Endothelial cell of umbilical vein (primary cell): Measurements from ENCODE around the gene SMAD3. TPM values are rescaled to one million over a fixed set of nuclear protein-coding genes. Genes with fewer than 3 reads are reported as not detected.

Experiments
- BruUV-seq: library from RNA; stranded (reverse); fragments of 400-500 nt; replicated peaks from 2 replicates; lab custom pipeline; 2021; lab: Mats Ljungman, UMichigan
- CTCF ChIA-PET: fragments of 300-600, 350-600 bp; sonication (Branson Sonifier 250); formaldehyde crosslinking; loops from one replicate; lab custom pipeline; 2021; ENCODE audit warnings: antibody characterized with exemption, inconsistent platforms; lab: Charles Lee
- POLR2A ChIA-PET: fragments of 300-600, 350-600 bp; sonication (Branson Sonifier 250); formaldehyde crosslinking; loops from one replicate; lab custom pipeline; 2021; ENCODE audit warnings: antibody characterized with exemption, inconsistent platforms; lab: Charles Lee
- DNase-seq: peaks from one replicate; pipeline ENCODE4 v3.0.0-alpha.2; 2011; ENCODE audit warnings: low read depth, low spot score
- FAIRE-seq: peaks from 2 replicates; lab custom pipeline; 2011; peaks lifted over from hg19 to GRCh38; lab: Jason Lieb, UNC
- H2AFZ ChIP-seq: 2 replicates; pipeline ENCODE4 v1.6.0; 2012; ENCODE audit warnings: low read depth, low read length, control low read depth, inconsistent platforms
- H3K27ac ChIP-seq: 2 replicates; pipeline ENCODE4 v1.5.1; 2011; ENCODE audit warnings: low read depth, mild to moderate bottlenecking, control low read depth, low read length, moderate library complexity; ENCODE audit not compliant: insufficient read depth
- H3K27me3 ChIP-seq, 2 experiments: 2 replicates each; pipeline versions ENCODE4 v1.6.0 to v1.6.1; 2011; ENCODE audit warnings: low read length in 2 of 2, mixed read lengths in 1 of 2; ENCODE audit not compliant: control insufficient read depth in 2 of 2, insufficient read depth in 2 of 2
- H3K36me3 ChIP-seq, 2 experiments: 2 replicates in 1 of 2; 3 replicates in 1 of 2; pipeline ENCODE4 v1.5.1; 2011; ENCODE audit warnings: low read length in 2 of 2, mild to moderate bottlenecking in 1 of 2, moderate library complexity in 1 of 2; ENCODE audit not compliant: control insufficient read depth in 2 of 2, insufficient read depth in 2 of 2; ENCODE audit errors: extremely low read depth in 1 of 2
- H3K4me1 ChIP-seq: 3 replicates; pipeline ENCODE4 v1.5.1; 2011; ENCODE audit warnings: mild to moderate bottlenecking, low read length; ENCODE audit not compliant: control insufficient read depth, insufficient read depth; ENCODE audit errors: extremely low read depth
- H3K4me2 ChIP-seq: 2 replicates; pipeline ENCODE4 v1.6.1; 2011; ENCODE audit warnings: low read length, control low read depth, mixed read lengths; ENCODE audit not compliant: insufficient read depth
- H3K4me3 ChIP-seq, 3 experiments: fragments of 200-600 bp in 1 of 3; sonication (generic), shearing (Covaris generic) in 1 of 3; replicated peaks in 1 of 3; 2 replicates each; pipeline ENCODE4 v1.5.1; 2011 to 2016; ENCODE audit warnings: control low read depth in 3 of 3, low read length in 3 of 3, mild to moderate bottlenecking in 2 of 3, inconsistent platforms in 1 of 3, low read depth in 1 of 3, moderate library complexity in 1 of 3; ENCODE audit not compliant: insufficient read depth in 1 of 3
- H3K79me2 ChIP-seq: 2 replicates; pipeline ENCODE4 v1.6.0; 2012; ENCODE audit warnings: low read length, inconsistent platforms; ENCODE audit not compliant: control insufficient read depth, insufficient read depth
- H3K9ac ChIP-seq: replicated peaks from 2 replicates; pipeline ENCODE3; 2011; ENCODE audit warnings: low read length, control low read depth; ENCODE audit not compliant: insufficient read depth; ENCODE audit errors: extremely low read depth
- H3K9me1 ChIP-seq: replicated peaks from 3 replicates; pipeline ENCODE4 v1.6.0; 2011; ENCODE audit warnings: mild to moderate bottlenecking, low read length; ENCODE audit not compliant: control insufficient read depth, insufficient read depth; ENCODE audit errors: extremely low read depth
- H3K9me3 ChIP-seq: replicated peaks from 2 replicates; pipeline ENCODE4 v1.5.1; 2012; ENCODE audit warnings: low read length, inconsistent platforms; ENCODE audit not compliant: control insufficient read depth, insufficient read depth
- H4K20me1 ChIP-seq: replicated peaks from 2 replicates; pipeline ENCODE3; 2011; ENCODE audit warnings: mild to moderate bottlenecking, low read length; ENCODE audit not compliant: control insufficient read depth, insufficient read depth; ENCODE audit errors: extremely low read depth
- EZH2 ChIP-seq: IDR thresholded peaks from 2 replicates; pipeline ENCODE4 v1.6.1; 2012; ENCODE audit warnings: borderline replicate concordance, low read depth, mild to moderate bottlenecking, moderate library complexity, low read length, inconsistent platforms; ENCODE audit not compliant: severe bottlenecking
- FOS ChIP-seq: IDR thresholded peaks from 2 replicates; pipeline ENCODE4 v1.6.1; 2011; ENCODE audit warnings: mild to moderate bottlenecking, low read length, moderate library complexity, borderline replicate concordance; ENCODE audit not compliant: insufficient read depth
- GATA2 ChIP-seq: IDR thresholded peaks from 2 replicates; pipeline ENCODE4 v1.7.0; 2011; ENCODE audit warnings: low read depth, mild to moderate bottlenecking, moderate library complexity, mixed read lengths, low read length; ENCODE audit not compliant: insufficient read length, insufficient read depth
- JUN ChIP-seq: IDR thresholded peaks from 2 replicates; pipeline ENCODE4 v1.6.1; 2011; ENCODE audit warnings: borderline replicate concordance, low read depth; ENCODE audit not compliant: insufficient read length, insufficient read depth
- MYC ChIP-seq: IDR thresholded peaks from one replicate; pipeline ENCODE4 v1.6.1; 2011; ENCODE audit warnings: mild to moderate bottlenecking, low read depth, low read length
- POLR2A ChIP-seq: IDR thresholded peaks from 2 replicates; pipeline ENCODE4 v1.6.1; 2012; ENCODE audit warnings: low read depth, mild to moderate bottlenecking, control low read depth, low read length
- POLR2AphosphoS5 ChIP-seq: IDR thresholded peaks from 2 replicates; pipeline ENCODE4 v1.6.1; 2012; ENCODE audit warnings: low read depth, mild to moderate bottlenecking, control low read depth, low read length, moderate library complexity; ENCODE audit not compliant: insufficient read depth
- dilution Hi-C: fragments of 300-500 bp; cut with MboI; formaldehyde crosslinking; loops from one replicate; pipeline ENCODE4 v1.15.0; 2019; ENCODE audit warnings: low sequenced_read_pairs; ENCODE audit not compliant: extremely low pct_ligation_motif_present
- intact Hi-C: fragments of 100-400 bp; cut with micrococcal nuclease; formaldehyde crosslinking; loops from one replicate; pipeline ENCODE4 v1.10.0; 2022
- polyA plus RNA-seq, 4 experiments: library from polyadenylated mRNA; depleted of rRNA in 3 of 4; stranded (reverse) in 3 of 4; unstranded in 1 of 4; fragments of >200 nt; gene quantifications; 2 replicates each; pipeline versions ENCODE4 v1.2.1 to v1.2.3, GENCODE V29; 2011 to 2012; ENCODE audit warnings: missing spikeins in 1 of 4
- total RNA-seq: library from RNA; stranded (reverse); gene quantifications from 2 replicates; pipeline ENCODE4 v1.2.3, GENCODE V29; 2021
- TF ChIP-seq, protein P1 (sequence below): IDR thresholded peaks from 2 replicates; pipeline ENCODE4 v1.6.1; 2011; ENCODE audit not compliant: insufficient read depth, insufficient read length
- TF ChIP-seq, protein P2 (sequence below), 2 donors: IDR thresholded peaks; 1 replicate in 1 of 2; 2 replicates in 1 of 2; pipeline ENCODE4 v1.5.1; 2011; ENCODE audit warnings: low read length in 2 of 2, mild to moderate bottlenecking in 2 of 2, moderate library complexity in 2 of 2, control low read depth in 1 of 2, inconsistent platforms in 1 of 2, low read depth in 1 of 2; ENCODE audit not compliant: insufficient read depth in 1 of 2; ENCODE audit errors: extremely low read depth in 1 of 2

Gene SMAD3
- total and polyA plus RNA-seq, 2 donors (not counting 3 experiments of a cell fraction or from before 2014, with no cell fraction given), result 56.4 to 88.2 TPM

DNA sequence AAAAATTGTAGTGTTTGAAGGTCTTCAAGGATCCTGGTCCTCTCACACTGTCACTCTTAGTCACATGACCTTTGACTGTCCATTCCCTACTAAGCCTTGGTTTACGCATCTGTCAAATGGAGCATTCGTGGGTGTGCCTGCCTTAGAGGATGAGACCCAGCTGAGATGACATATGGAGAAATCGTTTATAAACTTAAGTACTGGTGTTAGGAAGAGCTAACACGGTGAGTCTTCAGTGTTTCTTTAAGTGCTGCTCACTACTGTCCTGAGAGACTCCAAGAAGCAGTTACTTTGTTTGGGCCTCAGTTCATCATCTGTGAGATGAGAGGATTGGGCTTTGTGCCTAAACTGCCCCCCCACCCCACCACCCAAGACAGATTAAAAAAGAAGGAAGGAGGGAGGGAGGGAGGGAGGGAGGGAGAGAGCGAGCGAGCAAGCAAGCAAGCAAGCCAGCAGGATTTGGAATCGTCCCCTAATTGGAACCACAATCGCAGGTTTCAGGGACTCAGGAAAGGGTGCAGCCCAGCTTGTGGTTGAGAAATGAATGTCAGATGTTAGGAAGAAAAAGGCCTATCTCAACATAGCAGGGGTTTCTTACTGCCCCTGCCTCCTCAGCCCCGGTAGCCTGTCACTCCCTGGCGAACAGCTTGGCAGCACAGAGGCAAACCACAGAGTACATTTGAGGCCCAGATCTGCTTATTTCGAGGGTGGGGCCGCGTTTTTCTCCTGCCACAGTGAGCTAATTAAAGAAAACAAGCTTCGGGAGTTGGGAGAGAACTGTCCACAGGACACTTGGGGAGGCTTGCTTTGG, 32.7 kb downstream of the SMAD3 start:
- POLR2A ChIA-PET, result no interaction called here
- DNase-seq (no peak), FAIRE-seq (no peak)

More for the DNA sequence above, 32.7 kb downstream of the SMAD3 start:
- no peaks in the 10 kb centered on the region for H4K20me1 ChIP-seq
- no peak overlapping the region for H2AFZ ChIP-seq
- no peak overlapping the region for H3K4me2 ChIP-seq
- no peak overlapping the region for H3K27ac ChIP-seq
- no peaks in the 10 kb centered on the region for H3K9me3 ChIP-seq
- CTCF ChIA-PET, result no interaction called here
- dilution Hi-C loops, result no loop called here
- H3K79me2 ChIP-seq, result peaks cover 97% of the 10 kb centered on the region
- peaks cover 0 to 13% of the 10 kb centered on the region in 2 experiments for H3K36me3 ChIP-seq
- no peak overlapping the region for H3K9ac ChIP-seq
- H3K9me1 ChIP-seq, result no peaks in the 10 kb centered on the region
- TF ChIP-seq GATA2 (no peak), POLR2A (no peak), POLR2AphosphoS5 (no peak), FOS (no peak), MYC (no peak), EZH2 (no peak), JUN (no peak)
- TF ChIP-seq, protein P1, sequence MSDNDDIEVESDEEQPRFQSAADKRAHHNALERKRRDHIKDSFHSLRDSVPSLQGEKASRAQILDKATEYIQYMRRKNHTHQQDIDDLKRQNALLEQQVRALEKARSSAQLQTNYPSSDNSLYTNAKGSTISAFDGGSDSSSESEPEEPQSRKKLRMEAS, result no peak
- TF ChIP-seq, protein P2, sequence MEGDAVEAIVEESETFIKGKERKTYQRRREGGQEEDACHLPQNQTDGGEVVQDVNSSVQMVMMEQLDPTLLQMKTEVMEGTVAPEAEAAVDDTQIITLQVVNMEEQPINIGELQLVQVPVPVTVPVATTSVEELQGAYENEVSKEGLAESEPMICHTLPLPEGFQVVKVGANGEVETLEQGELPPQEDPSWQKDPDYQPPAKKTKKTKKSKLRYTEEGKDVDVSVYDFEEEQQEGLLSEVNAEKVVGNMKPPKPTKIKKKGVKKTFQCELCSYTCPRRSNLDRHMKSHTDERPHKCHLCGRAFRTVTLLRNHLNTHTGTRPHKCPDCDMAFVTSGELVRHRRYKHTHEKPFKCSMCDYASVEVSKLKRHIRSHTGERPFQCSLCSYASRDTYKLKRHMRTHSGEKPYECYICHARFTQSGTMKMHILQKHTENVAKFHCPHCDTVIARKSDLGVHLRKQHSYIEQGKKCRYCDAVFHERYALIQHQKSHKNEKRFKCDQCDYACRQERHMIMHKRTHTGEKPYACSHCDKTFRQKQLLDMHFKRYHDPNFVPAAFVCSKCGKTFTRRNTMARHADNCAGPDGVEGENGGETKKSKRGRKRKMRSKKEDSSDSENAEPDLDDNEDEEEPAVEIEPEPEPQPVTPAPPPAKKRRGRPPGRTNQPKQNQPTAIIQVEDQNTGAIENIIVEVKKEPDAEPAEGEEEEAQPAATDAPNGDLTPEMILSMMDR (IDR thresholded peaks at IDR 0.05; ENCODE audit: extremely low read depth in 1 of 2, insufficient read depth in 1 of 2, low read depth in 1 of 2, low read length in 2 of 2), result no peak
- no TSS peak for BruUV-seq
- H3K4me1 ChIP-seq, result peaks cover 30% of the 10 kb centered on the region
- no peak overlapping the region for H3K4me3 ChIP-seq
- intact Hi-C loops, result no loop called here
- no peaks in the 10 kb centered on the region for H3K27me3 ChIP-seq
